Heart left ventricle (tissue), 16 donors: ENCODE data around the gene SMARCD3. TPM values are rescaled to one million over a fixed set of nuclear protein-coding genes. Genes with fewer than 3 reads are reported as not detected.

Experiments
- ATAC-seq, 4 donors: fragments of 200-7000 bp; cut with Tn5 transposase; one replicate each; pipeline ENCODE4 v1.9.1; 2020 to 2022; ENCODE audit warnings: moderate library complexity in 4 of 4, mild to moderate bottlenecking in 3 of 4, moderate number of reproducible peaks in 1 of 4
- DNase-seq, 5 donors: peaks; one replicate each; pipeline ENCODE4 v3.0.0-alpha.2; 2020
- H3K27ac ChIP-seq, 12 donors: fragments of 200-600 bp; sonication (generic) in 4 of 12; one replicate each; pipeline versions ENCODE4 v1.5.0 to v1.8.0; 2016 to 2022; ENCODE audit warnings: mild to moderate bottlenecking in 2 of 12
- H3K27me3 ChIP-seq, 9 donors: fragments of 200-600 bp; sonication (generic) in 2 of 9; one replicate each; pipeline versions ENCODE4 v1.5.1 to v1.8.0; 2016 to 2022; ENCODE audit warnings: mild to moderate bottlenecking in 3 of 9
- H3K36me3 ChIP-seq, 9 donors: fragments of 200-600 bp; sonication (generic) in 2 of 9; one replicate each; pipeline versions ENCODE4 v1.5.0 to v1.8.0; 2018 to 2022; ENCODE audit warnings: mild to moderate bottlenecking in 2 of 9
- H3K4me1 ChIP-seq, 12 donors: fragments of 200-600 bp; sonication (generic) in 4 of 12; one replicate each; pipeline versions ENCODE4 v1.5.0 to v1.8.0; 2016 to 2022; ENCODE audit warnings: mild to moderate bottlenecking in 3 of 12
- H3K4me3 ChIP-seq, 12 donors: fragments of 200-600 bp; sonication (generic) in 4 of 12; one replicate each; pipeline versions ENCODE4 v1.5.0 to v1.8.0; 2017 to 2022; ENCODE audit warnings: mild to moderate bottlenecking in 9 of 12, moderate library complexity in 4 of 12
- H3K9me3 ChIP-seq, 12 donors: fragments of 200-600 bp; sonication (generic) in 4 of 12; one replicate each; pipeline versions ENCODE4 v1.5.0 to v1.8.0; 2016 to 2022; ENCODE audit warnings: mild to moderate bottlenecking in 1 of 12
- CTCF ChIP-seq, 12 donors: fragments of 200-600 bp; sonication (generic) in 4 of 12; IDR thresholded peaks; one replicate each; pipeline versions ENCODE4 v1.5.0 to v1.8.0; 2018 to 2022; ENCODE audit warnings: antibody characterized with exemption in 12 of 12, mild to moderate bottlenecking in 5 of 12
- POLR2A ChIP-seq, 2 donors: fragments of 450-650 bp; IDR thresholded peaks; one replicate each; pipeline ENCODE4 v1.6.1; 2017; ENCODE audit warnings: antibody characterized with exemption in 2 of 2, mild to moderate bottlenecking in 2 of 2, moderate library complexity in 2 of 2
- WGBS, 4 donors: extraction: QIAGEN DNeasy Blood & Tissue Kit in 2 of 4; methylation state at CpG; one replicate each; pipeline versions ENCODE4 v1.1.5 to v1.1.7; 2013 to 2018; 5-methylcytosine and 5-hydroxymethylcytosine counted together
- intact Hi-C, 10 donors: fragments of 100-400 bp; cut with DNase I; formaldehyde crosslinking; loops; one replicate each; pipeline versions ENCODE4 v1.11.1 to v1.14.2; 2022
- polyA plus RNA-seq, 2 donors: library from polyadenylated mRNA; stranded (reverse); fragments of 200-250 nt; gene quantifications; one replicate each; pipeline ENCODE4 v1.2.3, GENCODE V29; 2013
- total RNA-seq, 9 donors: library from RNA; depleted of rRNA in 2 of 9; stranded (reverse); fragments of >200 nt in 2 of 9; fragmentation: NEBNext Ultra II Directional in 3 of 9; extraction: Animal tissue kit (Norgen Biotek cat#: 25700) in 3 of 9; gene quantifications; one replicate each; pipeline versions ENCODE4 v1.1.0 to v1.2.4, GENCODE V29; 2016 to 2023
- donor health status: ischemic (EF 13 %, LVEDD 7.1; RV severe dilation, severe dysfunction).
- donor health status: healthy with polysubstance abuse.
- donor health status: DM: no; HTN: yes; CAD: no.
- donor health status: DM: no; HTN: no; CAD: no.
- donor health status: ischemic (EF 25% LVEDD 6.9; RV normal size, moderate dysfunction).
- donor health status: ischemic (EF 25% LVEDD 5.7; RV mildly dilated, moderate dysfunction).
- donor health status: healthy.
- donor health status: DM: yes; HTN: yes; CAD: no.
- donor health status: ischemic (EF 35%, LVEDD 5.7; RV mildly dilated, moderate dysfunction).
- donor health status: nonischemic (EF 11% LVEDD 7.7; RV severe dilation, severe dysfunction).
- donor health status: DM: yes; HTN: yes; CAD: no.
- donor health status: PGD.
- donor health status: ischemic (EF 29% LVEDD 5.4; RV normal size, mild dysfunction).
- donor health status: nonischemic (EF 23%, LVEDD 6.1; RV moderate dilation, normal function).

The SMARCD3 gene
- total and polyA plus RNA-seq, 11 donors = 59.7 to 108 (median 92.2) TPM

- no peaks in the 10 kb centered on the region for H3K9me3 ChIP-seq
- no peak overlapping the region for H3K27ac ChIP-seq
- no peak for ATAC-seq
- DNase-seq = no peak
- WGBS, 4 donors = 80 to 93% (median 85%) methylated on average over 9 to 12 of the region's 12 CpGs
- H3K36me3 ChIP-seq = peaks cover 0 to 11% (median 6%) of the 10 kb centered on the region in 9 donors
- TF ChIP-seq CTCF (IDR thresholded peaks at IDR 0.05) (no peak), POLR2A (IDR thresholded peaks at IDR 0.05) (no peak)
- intact Hi-C loops = no loop called here
- H3K4me1 ChIP-seq = no peaks in the 10 kb centered on the region
- H3K4me3 ChIP-seq = no peak overlapping the region
- peaks cover 0 to 20% (median 5%) of the 10 kb centered on the region in 9 donors for H3K27me3 ChIP-seq
Measured at GRCh38 chr7:151207804-151208203, 40.7 kb downstream of the SMARCD3 start.

GRCh38 chr7:151207315-151207714, 41.2 kb downstream of the SMARCD3 start:
- H3K27ac ChIP-seq = no peak overlapping the region
- no peaks in the 10 kb centered on the region for H3K4me1 ChIP-seq
- TF ChIP-seq POLR2A (IDR thresholded peaks at IDR 0.05) (no peak), CTCF (IDR thresholded peaks at IDR 0.05) (no peak)
- H3K36me3 ChIP-seq = peaks cover 0 to 6% (median under 1%) of the 10 kb centered on the region in 9 donors
- peaks cover 0 to 24% (median 5%) of the 10 kb centered on the region in 9 donors for H3K27me3 ChIP-seq
- intact Hi-C loops = no loop called here
- DNase-seq (no peak), ATAC-seq (no peak)
- WGBS, 4 donors = 60 to 74% (median 69%) methylated on average over 9 of the region's 9 CpGs
- no peak overlapping the region for H3K4me3 ChIP-seq
- H3K9me3 ChIP-seq = no peaks in the 10 kb centered on the region

- Histone ChIP-seq H3K4me3 (no peak overlapping the region), H3K9me3 (no peaks in the 10 kb centered on the region), H3K27ac (no peak overlapping the region), H3K27me3 (peaks cover 0 to 25% (median 5%) of the 10 kb centered on the region in 9 donors), H3K36me3 (peaks cover 0 to 2% (median 0%) of the 10 kb centered on the region in 9 donors), H3K4me1 (no peaks in the 10 kb centered on the region)
- DNase-seq (no peak), ATAC-seq (no peak)
- intact Hi-C loops = no loop called here
- TF ChIP-seq CTCF (IDR thresholded peaks at IDR 0.05) (no peak), POLR2A (IDR thresholded peaks at IDR 0.05) (no peak)
- WGBS, 4 donors = 62 to 73% (median 66%) methylated on average over 9 of the region's 9 CpGs
Measured at GRCh38 chr7:151206914-151207313, 41.6 kb downstream of the SMARCD3 start.

- H3K27ac ChIP-seq = no peak overlapping the region
- no peaks in the 10 kb centered on the region for H3K4me1 ChIP-seq
- ATAC-seq (no peak), DNase-seq (no peak)
- H3K9me3 ChIP-seq = no peaks in the 10 kb centered on the region
- H3K4me3 ChIP-seq = no peak overlapping the region
- WGBS, 4 donors = 68 to 81% (median 71%) methylated on average over 6 of the region's 6 CpGs
- H3K36me3 ChIP-seq = no peaks in the 10 kb centered on the region
- intact Hi-C loops = no loop called here
- H3K27me3 ChIP-seq = peaks cover 0 to 25% (median 5%) of the 10 kb centered on the region in 9 donors
- no peak for TF ChIP-seq CTCF (IDR thresholded peaks at IDR 0.05)
- TF ChIP-seq POLR2A (IDR thresholded peaks at IDR 0.05) = no peak
Measured at GRCh38 chr7:151205730-151206129, 42.8 kb downstream of the SMARCD3 start.
